Hematopoietic multipotent progenitor cell treated with erythropoietin and hydrocortisone succinate and interleukin-3 and kit ligand, for 6 days (in vitro differentiated cells): ENCODE data around the gene ZNF827.

ENCODE experiments used
- DNase-seq: peaks from one replicate; pipeline ENCODE4 v3.0.0-alpha.2; 2015

The ZNF827 gene

GRCh38 chr4:145934434-145935047 lies 4.1 kb downstream of the ZNF827 start:
- DNase-seq: peak; percentile 53

- DNase-seq: no peak
Measured at GRCh38 chr4:145933134-145933533, 5.5 kb downstream of the ZNF827 start.

GRCh38 chr4:145931403-145931802 lies 7.2 kb downstream of the ZNF827 start:
- no peak for DNase-seq

GRCh38 chr4:145930592-145930991 lies 8.0 kb downstream of the ZNF827 start:
- no peak for DNase-seq

- no peak for DNase-seq
Measured at GRCh38 chr4:145929415-145930178, 9.0 kb downstream of the ZNF827 start.

GRCh38 chr4:145928748-145929147 lies 9.9 kb downstream of the ZNF827 start:
- no peak for DNase-seq

GRCh38 chr4:145927030-145927429 lies 11.6 kb downstream of the ZNF827 start:
- no peak for DNase-seq

- no peak for DNase-seq
Measured at GRCh38 chr4:145921231-145921630, 17.4 kb downstream of the ZNF827 start.

GRCh38 chr4:145920205-145920604 lies 18.4 kb downstream of the ZNF827 start:
- no peak for DNase-seq

GRCh38 chr4:145912376-145912775 lies 26.2 kb downstream of the ZNF827 start:
- DNase-seq: no peak

- DNase-seq: no peak
Measured at GRCh38 chr4:145909773-145910172, 28.9 kb downstream of the ZNF827 start.

GRCh38 chr4:145909281-145909715 lies 29.3 kb downstream of the ZNF827 start:
- peak; percentile 36 for DNase-seq

- no peak for DNase-seq
Measured at GRCh38 chr4:145907812-145908211, 30.8 kb downstream of the ZNF827 start.

- DNase-seq: no peak
Measured at GRCh38 chr4:145907390-145907789, 31.2 kb downstream of the ZNF827 start.

- DNase-seq: no peak
Measured at GRCh38 chr4:145904413-145905177, 34.0 kb downstream of the ZNF827 start.

GRCh38 chr4:145902522-145902921 lies 36.1 kb downstream of the ZNF827 start:
- DNase-seq: no peak

- DNase-seq: no peak
Measured at GRCh38 chr4:145899886-145900460, 38.6 kb downstream of the ZNF827 start.

GRCh38 chr4:145898926-145899531 lies 39.6 kb downstream of the ZNF827 start:
- no peak for DNase-seq

- no peak for DNase-seq
Measured at GRCh38 chr4:145898466-145898865, 40.2 kb downstream of the ZNF827 start.

- no peak for DNase-seq
Measured at GRCh38 chr4:145895056-145895455, 43.6 kb downstream of the ZNF827 start.

GRCh38 chr4:145891958-145892357 lies 46.7 kb downstream of the ZNF827 start:
- DNase-seq: no peak

GRCh38 chr4:145890689-145891088 lies 47.9 kb downstream of the ZNF827 start:
- no peak for DNase-seq

GRCh38 chr4:145888393-145888792 lies 50.2 kb downstream of the ZNF827 start:
- DNase-seq: no peak
